Measurements from ENCODE around the gene TKTL2. TPM values are rescaled to one million over a fixed set of nuclear protein-coding genes. Genes with fewer than 3 reads are reported as not detected.

Gene TKTL2
- total and polyA plus RNA-seq, 10 of the 15 experiments (the other 5 are each of a cell fraction or from before 2014, with no cell fraction given) = 0.03 to 0.04 (median 0.03) TPM; not detected in 7

DNA sequence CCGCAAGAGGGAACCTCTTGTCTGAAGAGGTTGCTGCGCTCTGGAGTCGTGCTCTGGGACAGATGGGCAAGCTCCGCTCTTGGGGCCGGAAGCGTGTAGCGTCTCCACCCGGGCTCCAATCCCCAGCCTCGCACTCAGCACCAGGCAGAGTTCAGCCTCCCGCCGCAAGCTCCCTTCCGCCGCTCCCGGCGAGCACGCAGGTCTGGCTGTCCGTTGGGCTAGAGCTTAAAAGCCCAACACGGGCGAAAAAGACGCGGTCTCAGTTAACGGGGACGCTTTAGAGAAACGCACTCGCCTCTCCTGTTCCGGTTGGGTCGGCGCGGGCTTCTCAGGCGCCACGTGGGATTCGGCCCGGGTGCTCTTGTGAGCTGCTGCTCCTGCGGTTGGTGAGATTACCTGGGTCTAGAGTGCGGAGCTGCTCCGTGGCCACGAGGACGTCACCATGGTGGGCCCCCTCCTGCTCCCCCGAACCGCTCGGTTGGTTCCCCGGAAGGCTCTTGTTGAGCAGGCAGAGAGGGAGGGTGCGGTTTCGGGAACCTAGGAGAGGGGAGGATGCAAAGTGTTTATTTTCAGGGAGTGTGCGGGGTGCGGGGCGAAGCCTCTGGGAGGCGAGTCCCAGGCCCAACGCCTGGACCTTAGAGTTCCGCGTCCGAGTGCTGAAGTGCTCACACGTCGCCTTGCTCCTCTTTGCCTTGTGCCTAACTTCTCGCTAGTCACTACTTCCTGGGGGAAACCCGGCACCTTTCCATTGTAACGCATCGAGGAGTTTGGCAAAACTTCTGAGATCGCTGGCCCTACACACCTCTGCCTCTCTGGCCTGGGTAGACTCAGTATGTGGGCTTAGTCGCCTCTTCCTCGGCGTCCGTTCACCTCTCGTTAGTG is 21.0 kb upstream of the TKTL2 start, which contains the start of gene TMA16:
TSS of gene TMA16 (plus strand) at position 331 of the 882 bp plus-strand sequence. CDS start at position 443, 112 bp downstream.
- Histone ChIP-seq H3K9me3 (replicated peaks; ENCODE audit: control insufficient read depth, insufficient read depth, low read length) (no peaks in the 10 kb centered on the region; the same call in 2 of the 3 replicates), H2AFZ (ENCODE audit: control insufficient read depth, low read depth, low read length) (peak within 1 kb of the TSS; percentile 82), H3K27me3 (replicated peaks in 1 of 2; ENCODE audit: control insufficient read depth in 2 of 2, insufficient read depth in 2 of 2, low read length in 1 of 2) (no peaks in the 10 kb centered on the region), H3K4me2 (ENCODE audit: control insufficient read depth, insufficient read depth) (peak within 1 kb of the TSS; percentile 81), H3K9ac (ENCODE audit: control insufficient read depth, insufficient read depth, low read length) (peak within 1 kb of the TSS; percentile 99), H3K79me2 (ENCODE audit: control insufficient read depth, insufficient read depth, low read length) (peaks cover 51% of the 10 kb centered on the region), H3K36me3 (ENCODE audit: control insufficient read depth in 2 of 2, insufficient read depth in 2 of 2, low read length in 1 of 2) (0 out of 4 replicates have a peak, but pooled peaks cover 0 to 5% of the 10 kb centered on the region in 2 experiments), H3K4me1 (ENCODE audit: control insufficient read depth, insufficient read depth, low read length) (peaks cover 5% of the 10 kb centered on the region; the same call in 1 of the 2 replicates), H3K27ac (ENCODE audit: control insufficient read depth, insufficient read depth) (peak within 1 kb of the TSS; percentile 97), H3K4me3 (peak within 1 kb of the TSS; percentile 85), H4K20me1 (ENCODE audit: control insufficient read depth, insufficient read depth) (no peaks in the 10 kb centered on the region)
- ChIA-PET SMC1A (ENCODE audit: uncharacterized antibody, unreplicated experiment) (interaction anchor here (1.0 to 3.4 kb wide), 8 partner anchors 10 to 250 kb away, joined by 3 to 33 read pairs (median 6); no protein-coding TSS in a partner anchor), RAD21 (ENCODE audit: unreplicated experiment) (interaction anchor here (0.7 to 2.5 kb wide), 7 partner anchors 9 to 937 kb away, joined by 3 to 19 read pairs (median 4); no protein-coding TSS in a partner anchor), CTCF (interaction anchor here (1.1 to 3.2 kb wide), 10 partner anchors 9 to 180 kb away, joined by 3 to 41 read pairs (median 5); no protein-coding TSS in a partner anchor), POLR2A (interaction anchor here (0.6 to 1.6 kb wide), 11 partner anchors 9 to 1444 kb away, joined by 3 to 7 read pairs (median 4); no protein-coding TSS in a partner anchor)
- in situ Hi-C loops (cut with MboI) (loop anchor here (10.0 kb wide), 1 partner anchor 330 kb away; the partner anchor contains the start of gene NAF1), intact Hi-C loops (cut with micrococcal nuclease; ENCODE audit: unreplicated experiment) (loop anchor here (2.0 to 10.0 kb wide), 6 partner anchors 50 to 1400 kb away; partner anchors contain the start of gene NAF1)
- DNase-seq (ENCODE audit: low read depth, low spot score) (peak; percentile 77), FAIRE-seq (peak; percentile 77), ATAC-seq (peak; percentile 86)
- TSS peak; percentile 77 for BruUV-seq (replicated peaks)
- WGBS (ENCODE audit: insufficient coverage, insufficient replicate concordance, low lambda C conversion rate, missing lambda C conversion rate) = 1% methylated on average over 62 of the region's 64 CpGs
- TF ChIP-seq CHD1 (IDR thresholded peaks at IDR 0.05; ENCODE audit: low read depth, low read length) (no peak), ZBTB33 (IDR thresholded peaks at IDR 0.05) (no peak), IRF5 (IDR thresholded peaks at IDR 0.05; ENCODE audit: borderline replicate concordance) (no peak), POU2F2 (IDR thresholded peaks at IDR 0.05; ENCODE audit: borderline replicate concordance, low read depth, low read length) (peak; percentile 65; the same call in 1 of the 3 replicates), TBL1XR1 (IDR thresholded peaks at IDR 0.05; ENCODE audit: low read depth, low read length) (no peak; the same call in 1 of the 2 replicates), BHLHE40 (IDR thresholded peaks at IDR 0.05; ENCODE audit: borderline replicate concordance in 1 of 2, low read depth in 2 of 2, low read length in 1 of 2) (peak in 1 of 2 experiments; percentile 68; a peak in 2 of 4 replicates), FOXK2 (IDR thresholded peaks at IDR 0.05) (no peak), CBFB (IDR thresholded peaks at IDR 0.05; ENCODE audit: low read depth) (peak; percentile 85; the same call in 1 of the 2 replicates), USF1 (IDR thresholded peaks at IDR 0.05; ENCODE audit: borderline replicate concordance, extremely low read length, insufficient read depth, low read depth, low read length) (peak; percentile 70), JUND (IDR thresholded peaks at IDR 0.05; ENCODE audit: low read depth, low read length) (no peak), IKZF2 (IDR thresholded peaks at IDR 0.05) (peak; percentile 57 to 64; a peak in 3 of 4 replicates), FOXM1 (IDR thresholded peaks at IDR 0.05; ENCODE audit: low read depth, low read length) (peak; percentile 63; the same call in 1 of the 2 replicates), PKNOX1 (IDR thresholded peaks at IDR 0.05) (peak; percentile 51; the same call in 1 of the 2 replicates), KDM1A (IDR thresholded peaks at IDR 0.05; ENCODE audit: borderline replicate concordance) (no peak), EP300 (IDR thresholded peaks at IDR 0.05; ENCODE audit: borderline replicate concordance in 1 of 2, control insufficient read depth in 1 of 2, low read depth in 2 of 2, low read length in 2 of 2) (peak in 1 of 2 experiments; percentile 27; a peak in 1 of 4 replicates), SREBF2 (IDR thresholded peaks at IDR 0.05; ENCODE audit: low read length) (no peak)
